Measurements from ENCODE around the gene HES4. TPM values are rescaled to one million over a fixed set of nuclear protein-coding genes. Genes with fewer than 3 reads are reported as not detected.

The HES4 gene
- total and polyA plus RNA-seq, 2 of the 13 experiments (the other 11 are each of a cell fraction or from before 2014, with no cell fraction given) = 8.8 to 10.6 TPM

DNA sequence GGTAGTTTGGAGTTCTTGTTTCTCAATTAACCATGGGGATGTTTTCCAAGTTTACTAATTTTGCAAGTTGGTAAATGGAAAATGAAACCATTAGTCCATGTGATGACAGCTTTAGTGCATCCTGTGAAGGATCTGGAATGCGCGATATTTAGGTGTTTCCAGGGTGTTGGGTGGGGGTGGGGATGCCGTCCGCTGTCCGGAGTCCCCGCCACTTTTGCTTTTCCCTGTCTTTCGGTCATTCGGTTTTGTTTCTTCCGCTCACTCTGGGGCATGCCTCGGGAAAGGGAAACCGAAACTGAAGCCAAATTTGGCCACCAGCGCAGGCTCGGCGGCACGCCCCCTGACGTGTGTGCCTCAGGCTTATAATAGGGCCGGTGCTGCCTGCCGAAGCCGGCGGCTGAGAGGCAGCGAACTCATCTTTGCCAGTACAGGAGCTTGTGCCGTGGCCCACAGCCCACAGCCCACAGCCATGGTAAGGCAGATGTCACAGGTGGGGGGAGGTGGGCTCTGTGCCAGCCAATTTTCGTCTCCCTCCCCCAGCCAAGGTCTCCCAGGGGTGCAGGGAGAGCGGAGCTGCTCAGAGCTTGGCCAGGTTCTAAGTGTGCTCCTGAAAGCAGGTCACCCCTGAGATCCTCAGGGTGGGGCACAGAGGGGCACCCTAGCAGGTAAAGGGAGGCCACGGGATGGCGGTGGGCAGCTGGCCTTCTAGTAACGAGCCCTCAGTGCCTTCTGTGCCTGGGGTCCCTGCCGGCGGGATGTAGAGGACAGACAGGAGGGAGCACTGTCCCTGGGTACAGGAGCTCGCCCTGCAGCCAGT is 13.4 kb upstream of the HES4 start, which contains the start of gene ISG15 (continued):
- TF ChIP-seq ZFX (CRISPR knock-in tag; IDR thresholded peaks at IDR 0.05; ENCODE audit: low read depth) (peak; percentile 69), PPARG (CRISPR knock-in tag; conservative IDR thresholded peaks at IDR 0.05) (peak; percentile 24; the same call in 1 of the 2 replicates), ZNF558 (CRISPR knock-in tag; IDR thresholded peaks at IDR 0.05; ENCODE audit: borderline replicate concordance) (no peak), SAP130 (CRISPR knock-in tag; IDR thresholded peaks at IDR 0.05; ENCODE audit: low read depth) (peak; percentile 96), RBM39 (IDR thresholded peaks at IDR 0.05; ENCODE audit: low read depth, low read length, poor library complexity, severe bottlenecking) (peak; percentile 29), ZSCAN29 (CRISPR knock-in tag; conservative IDR thresholded peaks at IDR 0.05) (no peak), HNRNPLL (IDR thresholded peaks at IDR 0.05; ENCODE audit: low read depth, low read length, poor library complexity, severe bottlenecking) (peak; percentile 45), TBX2 (CRISPR knock-in tag; IDR thresholded peaks at IDR 0.05; ENCODE audit: borderline replicate concordance) (peak; percentile 64), RBFOX2 (IDR thresholded peaks at IDR 0.05; ENCODE audit: low read depth, low read length) (peak; percentile 49), PRDM4 (CRISPR knock-in tag; IDR thresholded peaks at IDR 0.05; ENCODE audit: borderline replicate concordance) (0 out of 2 replicates have a peak, but pooled peaks have one; percentile 41), ZMYM4 (CRISPR knock-in tag; IDR thresholded peaks at IDR 0.05) (peak; percentile 51; the same call in 1 of the 2 replicates), FOXA3 (CRISPR knock-in tag; IDR thresholded peaks at IDR 0.05) (peak; percentile 32; the same call in 1 of the 2 replicates), ERF (CRISPR knock-in tag; IDR thresholded peaks at IDR 0.05) (peak; percentile 67), CREB1 (IDR thresholded peaks at IDR 0.05) (no peak), CREB1 (CRISPR knock-in tag; IDR thresholded peaks at IDR 0.05) (peak; percentile 88), ZSCAN20 (CRISPR knock-in tag; IDR thresholded peaks at IDR 0.05; ENCODE audit: borderline replicate concordance) (no peak), EHMT2 (IDR thresholded peaks at IDR 0.05; ENCODE audit: borderline replicate concordance, low read depth, low read length) (no peak), STAT5B (CRISPR knock-in tag; IDR thresholded peaks at IDR 0.05) (no peak), POLR2G (IDR thresholded peaks at IDR 0.05; ENCODE audit: low read depth, low read length) (peak; percentile 71; the same call in 1 of the 2 replicates), HDAC1 (CRISPR knock-in tag; IDR thresholded peaks at IDR 0.05) (peak; percentile 55), ZNF501 (CRISPR knock-in tag; IDR thresholded peaks at IDR 0.05) (peak; percentile 73; the same call in 1 of the 2 replicates), MED8 (CRISPR knock-in tag; IDR thresholded peaks at IDR 0.05; ENCODE audit: insufficient replicate concordance) (peak; percentile 73), MIXL1 (CRISPR knock-in tag; IDR thresholded peaks at IDR 0.05) (peak; percentile 65; the same call in 1 of the 2 replicates), SP1 (IDR thresholded peaks at IDR 0.05) (no peak), SP1 (CRISPR knock-in tag; IDR thresholded peaks at IDR 0.05) (peak; percentile 54), HOXA9 (CRISPR knock-in tag; IDR thresholded peaks at IDR 0.05; ENCODE audit: borderline replicate concordance) (no peak), ATF1 (CRISPR knock-in tag; IDR thresholded peaks at IDR 0.05) (peak; percentile 66)
- TF ChIP-seq, protein P1, sequence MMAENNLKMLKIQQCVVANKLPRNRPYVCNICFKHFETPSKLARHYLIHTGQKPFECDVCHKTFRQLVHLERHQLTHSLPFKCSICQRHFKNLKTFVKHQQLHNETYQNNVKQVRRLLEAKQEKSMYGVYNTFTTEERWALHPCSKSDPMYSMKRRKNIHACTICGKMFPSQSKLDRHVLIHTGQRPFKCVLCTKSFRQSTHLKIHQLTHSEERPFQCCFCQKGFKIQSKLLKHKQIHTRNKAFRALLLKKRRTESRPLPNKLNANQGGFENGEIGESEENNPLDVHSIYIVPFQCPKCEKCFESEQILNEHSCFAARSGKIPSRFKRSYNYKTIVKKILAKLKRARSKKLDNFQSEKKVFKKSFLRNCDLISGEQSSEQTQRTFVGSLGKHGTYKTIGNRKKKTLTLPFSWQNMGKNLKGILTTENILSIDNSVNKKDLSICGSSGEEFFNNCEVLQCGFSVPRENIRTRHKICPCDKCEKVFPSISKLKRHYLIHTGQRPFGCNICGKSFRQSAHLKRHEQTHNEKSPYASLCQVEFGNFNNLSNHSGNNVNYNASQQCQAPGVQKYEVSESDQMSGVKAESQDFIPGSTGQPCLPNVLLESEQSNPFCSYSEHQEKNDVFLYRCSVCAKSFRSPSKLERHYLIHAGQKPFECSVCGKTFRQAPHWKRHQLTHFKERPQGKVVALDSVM (CRISPR knock-in tag; IDR thresholded peaks at IDR 0.05) = peak; percentile 24

All from HepG2 (cell line).